Measurements from ENCODE around the gene CTXND2.

DNA sequence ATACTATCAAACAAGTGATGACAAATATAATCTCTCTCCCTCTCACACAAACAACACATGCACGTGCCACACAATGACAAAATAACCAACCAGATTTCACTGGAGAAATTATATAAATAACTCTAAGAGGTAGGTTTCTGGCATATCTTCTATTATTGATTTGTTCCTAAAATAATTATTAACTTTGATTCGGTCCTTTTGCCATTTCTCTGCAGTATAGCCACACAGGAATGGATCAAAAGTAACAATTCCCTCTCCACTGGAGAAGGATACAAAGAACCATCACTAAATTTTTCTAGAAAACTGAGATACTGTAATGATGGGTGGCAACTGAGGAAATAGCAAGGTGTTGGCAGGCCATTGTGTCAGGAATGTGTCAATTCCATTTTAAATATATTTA is 44.0 kb upstream of the CTXND2 start:
- TF ChIP-seq POLR2AphosphoS5 (IDR thresholded peaks at IDR 0.05; ENCODE audit: low read depth, low read length) (no peak), TAF1 (IDR thresholded peaks at IDR 0.05; ENCODE audit: borderline replicate concordance, insufficient read depth, low read length) (no peak), SIN3A (IDR thresholded peaks at IDR 0.05; ENCODE audit: borderline replicate concordance, insufficient read depth, low read length) (no peak), FOXP2 (optimal IDR thresholded peaks at IDR 0.05; ENCODE audit: borderline replicate concordance, extremely low read depth, extremely low read length, insufficient read depth) (no peak)
- TF ChIP-seq, protein P1, sequence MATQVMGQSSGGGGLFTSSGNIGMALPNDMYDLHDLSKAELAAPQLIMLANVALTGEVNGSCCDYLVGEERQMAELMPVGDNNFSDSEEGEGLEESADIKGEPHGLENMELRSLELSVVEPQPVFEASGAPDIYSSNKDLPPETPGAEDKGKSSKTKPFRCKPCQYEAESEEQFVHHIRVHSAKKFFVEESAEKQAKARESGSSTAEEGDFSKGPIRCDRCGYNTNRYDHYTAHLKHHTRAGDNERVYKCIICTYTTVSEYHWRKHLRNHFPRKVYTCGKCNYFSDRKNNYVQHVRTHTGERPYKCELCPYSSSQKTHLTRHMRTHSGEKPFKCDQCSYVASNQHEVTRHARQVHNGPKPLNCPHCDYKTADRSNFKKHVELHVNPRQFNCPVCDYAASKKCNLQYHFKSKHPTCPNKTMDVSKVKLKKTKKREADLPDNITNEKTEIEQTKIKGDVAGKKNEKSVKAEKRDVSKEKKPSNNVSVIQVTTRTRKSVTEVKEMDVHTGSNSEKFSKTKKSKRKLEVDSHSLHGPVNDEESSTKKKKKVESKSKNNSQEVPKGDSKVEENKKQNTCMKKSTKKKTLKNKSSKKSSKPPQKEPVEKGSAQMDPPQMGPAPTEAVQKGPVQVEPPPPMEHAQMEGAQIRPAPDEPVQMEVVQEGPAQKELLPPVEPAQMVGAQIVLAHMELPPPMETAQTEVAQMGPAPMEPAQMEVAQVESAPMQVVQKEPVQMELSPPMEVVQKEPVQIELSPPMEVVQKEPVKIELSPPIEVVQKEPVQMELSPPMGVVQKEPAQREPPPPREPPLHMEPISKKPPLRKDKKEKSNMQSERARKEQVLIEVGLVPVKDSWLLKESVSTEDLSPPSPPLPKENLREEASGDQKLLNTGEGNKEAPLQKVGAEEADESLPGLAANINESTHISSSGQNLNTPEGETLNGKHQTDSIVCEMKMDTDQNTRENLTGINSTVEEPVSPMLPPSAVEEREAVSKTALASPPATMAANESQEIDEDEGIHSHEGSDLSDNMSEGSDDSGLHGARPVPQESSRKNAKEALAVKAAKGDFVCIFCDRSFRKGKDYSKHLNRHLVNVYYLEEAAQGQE (IDR thresholded peaks at IDR 0.05; ENCODE audit: insufficient read depth in 1 of 2, low read depth in 2 of 2, low read length in 2 of 2) = no peak

Measured in PFSK-1 (cell line).